PC-3 (cell line): ENCODE results near the gene INPP5D. TPM values are rescaled to one million over a fixed set of nuclear protein-coding genes. Genes with fewer than 3 reads are reported as not detected.

Source experiments
- ATAC-seq: fragments of 200-7000 bp; cut with Tn5 transposase; 2 replicates; pipeline ENCODE4 v1.9.1; 2020; ENCODE audit warnings: mild to moderate bottlenecking, moderate library complexity
- BruUV-seq: library from RNA; stranded (reverse); fragments of 400-500 nt; replicated peaks from 2 replicates; lab custom pipeline; 2021; lab: Mats Ljungman, UMichigan
- CTCF ChIA-PET: fragments of 300-600 bp; sonication (Branson Sonifier 250); formaldehyde crosslinking; loops from one replicate; lab custom pipeline; 2022; ENCODE audit warnings: antibody characterized with exemption; lab: Charles Lee
- POLR2A ChIA-PET: fragments of 300-600 bp; sonication (Branson Sonifier 250); formaldehyde crosslinking; loops from one replicate; lab custom pipeline; 2022; ENCODE audit warnings: antibody characterized with exemption; ENCODE audit not compliant: unreplicated experiment; lab: Charles Lee
- DNase-seq: peaks from one replicate; pipeline ENCODE4 v3.0.0-alpha.2; 2015
- H2AFZ ChIP-seq: fragments of 300-600 bp; sonication (generic); 2 replicates; pipeline ENCODE4 v1.6.0; 2016; ENCODE audit warnings: antibody characterized with exemption, low read length
- H3F3A ChIP-seq: fragments of 300-600 bp; sonication (generic); one replicate; pipeline ENCODE4 v1.6.0; 2017; ENCODE audit warnings: antibody characterized with exemption, low read length, control low read depth, mild to moderate bottlenecking; ENCODE audit not compliant: unreplicated experiment
- H3K27ac ChIP-seq: fragments of 300-600 bp; sonication (generic); 2 replicates; pipeline ENCODE4 v1.5.1; 2016; ENCODE audit warnings: mild to moderate bottlenecking, low read length
- H3K27me3 ChIP-seq: fragments of 300-600 bp; sonication (generic); 2 replicates; pipeline ENCODE4 v1.6.1; 2016; ENCODE audit warnings: low read length, mixed read lengths
- H3K36me3 ChIP-seq: fragments of 300-600 bp; sonication (generic); 2 replicates; pipeline ENCODE4 v1.6.1; 2016; ENCODE audit warnings: low read depth, mixed run types, low read length, mixed read lengths
- H3K4me1 ChIP-seq: fragments of 300-600 bp; sonication (generic); 2 replicates; pipeline ENCODE4 v1.5.1; 2016; ENCODE audit warnings: low read length; ENCODE audit not compliant: insufficient read depth
- H3K4me2 ChIP-seq: fragments of 300-600 bp; sonication (generic); 2 replicates; pipeline ENCODE4 v1.6.0; 2016; ENCODE audit warnings: low read length
- H3K4me3 ChIP-seq: fragments of 300-600 bp; sonication (generic); 2 replicates; pipeline ENCODE4 v1.5.1; 2016; ENCODE audit warnings: mild to moderate bottlenecking, low read length, mixed read lengths
- H3K79me2 ChIP-seq: fragments of 300-600 bp; sonication (generic); 2 replicates; pipeline ENCODE4 v1.6.1; 2017; ENCODE audit warnings: low read length, mixed read lengths
- H3K9ac ChIP-seq: fragments of 300-600 bp; sonication (generic); 2 replicates; pipeline ENCODE4 v1.6.0; 2016; ENCODE audit warnings: mild to moderate bottlenecking, low read length
- H3K9me2 ChIP-seq: fragments of 300-600 bp; sonication (generic); replicated peaks from 2 replicates; pipeline ENCODE4 v1.6.1; 2016; ENCODE audit warnings: mixed run types, low read length, mixed read lengths
- H3K9me3 ChIP-seq: fragments of 300-600 bp; sonication (generic); 2 replicates; pipeline ENCODE4 v1.6.1; 2016; ENCODE audit warnings: low read length, mixed read lengths
- H4K20me1 ChIP-seq: fragments of 300-600 bp; sonication (generic); 2 replicates; pipeline ENCODE4 v1.6.1; 2016; ENCODE audit warnings: low read length, mixed read lengths
- CTCF ChIP-seq: fragments of 300-600 bp; sonication (generic); conservative IDR thresholded peaks from 2 replicates; pipeline ENCODE4 v1.5.1; 2017; ENCODE audit warnings: antibody characterized with exemption, low read depth, mild to moderate bottlenecking, low read length
- EZH2 ChIP-seq: fragments of 300-600 bp; sonication (generic); IDR thresholded peaks from one replicate; pipeline ENCODE4 v1.6.1; 2017; ENCODE audit warnings: antibody characterized with exemption, mild to moderate bottlenecking, low read length; ENCODE audit not compliant: unreplicated experiment
- EZH2phosphoT487 ChIP-seq: fragments of 300-600 bp; sonication (generic); IDR thresholded peaks from 2 replicates; pipeline ENCODE4 v1.6.1; 2018; ENCODE audit warnings: mild to moderate bottlenecking, antibody characterized with exemption, low read length, borderline replicate concordance
- intact Hi-C: fragments of 100-400 bp; cut with micrococcal nuclease; formaldehyde crosslinking; loops from 2 replicates; pipeline ENCODE4 v1.9.0; 2023
- total RNA-seq: library from RNA; depleted of rRNA; stranded (reverse); fragments of >200 nt; gene quantifications from 2 replicates; pipeline ENCODE4 v1.2.3, GENCODE V29; 2014

Gene INPP5D
- total RNA-seq, 1 experiment from 2014 or later, result 0.26 TPM

GRCh38 chr2:233146194-233146593 is 86.1 kb downstream of the INPP5D start:
- no peaks in the 10 kb centered on the region for H3K79me2 ChIP-seq
- DNase-seq, result no peak
- H3K9me3 ChIP-seq, result no peaks in the 10 kb centered on the region
- no peak overlapping the region for H3K27ac ChIP-seq
- no peak overlapping the region for H3K4me2 ChIP-seq
- no peaks in the 10 kb centered on the region for H3K36me3 ChIP-seq
- no peaks in the 10 kb centered on the region for H3K9me2 ChIP-seq
- H2AFZ ChIP-seq, result no peak overlapping the region
- no peak overlapping the region for H3K4me3 ChIP-seq
- H3K9ac ChIP-seq, result no peak overlapping the region
- TF ChIP-seq EZH2 (no peak), EZH2phosphoT487 (no peak), CTCF (no peak)
- no TSS peak for BruUV-seq
- CTCF ChIA-PET, result no interaction called here
- ATAC-seq, result no peak
- no peaks in the 10 kb centered on the region for H3K27me3 ChIP-seq
- H4K20me1 ChIP-seq, result no peaks in the 10 kb centered on the region
- POLR2A ChIA-PET, result no interaction called here
- H3F3A ChIP-seq, result no peaks in the 10 kb centered on the region
- intact Hi-C loops, result no loop called here
- H3K4me1 ChIP-seq, result no peaks in the 10 kb centered on the region

DNA sequence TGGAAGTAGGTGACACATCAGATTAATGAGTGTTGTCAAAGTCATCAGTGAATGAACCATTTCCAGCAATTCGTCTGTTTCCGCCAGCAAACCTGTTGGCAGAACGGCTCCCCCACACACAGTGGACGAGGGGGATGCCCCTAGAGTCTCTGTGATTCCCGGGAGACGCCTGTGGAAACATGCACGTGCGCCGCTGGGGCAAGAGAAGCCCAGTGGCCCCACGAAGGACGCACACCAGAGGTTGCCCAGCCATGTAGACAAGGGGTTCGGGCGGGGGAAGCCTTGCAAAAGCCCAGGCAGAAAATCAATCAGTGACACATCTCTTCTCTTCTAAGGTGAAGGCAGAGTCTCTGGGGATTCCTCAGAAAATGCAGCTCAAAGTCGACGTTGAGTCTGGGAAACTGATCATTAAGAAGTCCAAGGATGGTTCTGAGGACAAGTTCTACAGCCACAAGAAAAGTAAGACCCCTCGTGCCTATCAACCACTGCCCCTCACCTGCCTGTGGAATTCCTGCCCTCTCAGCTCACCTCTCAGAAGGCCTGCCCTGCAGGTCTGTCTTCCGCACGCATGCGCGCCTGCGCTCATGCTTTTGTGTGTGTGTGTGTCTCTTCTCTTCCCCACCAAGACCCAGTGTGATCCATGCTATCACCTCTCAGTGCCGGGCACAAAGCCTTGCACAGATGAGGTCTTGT is 87.1 kb downstream of the INPP5D start:
- H3K9ac ChIP-seq, result no peak overlapping the region
- no peaks in the 10 kb centered on the region for H3K9me2 ChIP-seq
- no TSS peak for BruUV-seq
- CTCF ChIA-PET, result no interaction called here
- no peaks in the 10 kb centered on the region for H3K79me2 ChIP-seq
- H3K27ac ChIP-seq, result no peak overlapping the region
- H3K4me1 ChIP-seq, result no peaks in the 10 kb centered on the region
- intact Hi-C loops, result no loop called here
- ATAC-seq (no peak), DNase-seq (no peak)
- H3K9me3 ChIP-seq, result no peaks in the 10 kb centered on the region
- H3K27me3 ChIP-seq, result no peaks in the 10 kb centered on the region
- H3K4me2 ChIP-seq, result no peak overlapping the region
- no peaks in the 10 kb centered on the region for H3K36me3 ChIP-seq
- no peak overlapping the region for H3K4me3 ChIP-seq
- no peaks in the 10 kb centered on the region for H3F3A ChIP-seq
- TF ChIP-seq EZH2phosphoT487, result no peak
- TF ChIP-seq CTCF, result no peak
- no peak for TF ChIP-seq EZH2
- POLR2A ChIA-PET, result no interaction called here
- no peak overlapping the region for H2AFZ ChIP-seq
- no peaks in the 10 kb centered on the region for H4K20me1 ChIP-seq

- CTCF ChIA-PET, result no interaction called here
- Histone ChIP-seq H2AFZ (no peak overlapping the region), H3K4me3 (no peak overlapping the region), H3K27ac (no peak overlapping the region), H3K9me3 (no peaks in the 10 kb centered on the region), H3K9me2 (no peaks in the 10 kb centered on the region), H3K4me2 (no peak overlapping the region), H3K27me3 (no peaks in the 10 kb centered on the region), H3K79me2 (no peaks in the 10 kb centered on the region), H3K36me3 (no peaks in the 10 kb centered on the region), H3F3A (no peaks in the 10 kb centered on the region), H3K9ac (no peak overlapping the region), H4K20me1 (no peaks in the 10 kb centered on the region), H3K4me1 (no peaks in the 10 kb centered on the region)
- POLR2A ChIA-PET, result no interaction called here
- TF ChIP-seq EZH2 (no peak), EZH2phosphoT487 (no peak), CTCF (no peak)
- ATAC-seq (no peak), DNase-seq (no peak)
- intact Hi-C loops, result no loop called here
- BruUV-seq, result no TSS peak
These were observed 87.7 kb downstream of the INPP5D start for GRCh38 chr2:233147829-233148167.
